Cardiac muscle cell (in vitro differentiated cells and primary cell): ENCODE data around the gene PIEZO1. TPM values are rescaled to one million over a fixed set of nuclear protein-coding genes. Genes with fewer than 3 reads are reported as not detected.

ENCODE experiments used
- DNase-seq, 2 donors: peaks; one replicate each; pipeline versions ENCODE4 v3.0.0 to v3.0.0-alpha.2; 2010 to 2017; ENCODE audit warnings: low read depth in 1 of 2, low spot score in 1 of 2
- H3K27ac ChIP-seq: fragments of 200-600 bp; sonication (generic); 2 replicates; pipeline ENCODE4 v1.5.1; 2016
- H3K27me3 ChIP-seq: fragments of 200-600 bp; sonication (generic); 2 replicates; pipeline ENCODE4 v1.6.0; 2016; ENCODE audit warnings: control low read depth
- H3K36me3 ChIP-seq: fragments of 200-600 bp; sonication (generic); 2 replicates; pipeline ENCODE4 v1.5.1; 2016; ENCODE audit warnings: control low read depth
- H3K4me1 ChIP-seq: fragments of 200-600 bp; sonication (generic); 2 replicates; pipeline ENCODE4 v1.8.1; 2017; ENCODE audit warnings: low read depth, mild to moderate bottlenecking, mixed run types
- H3K4me3 ChIP-seq: fragments of 200-600 bp; sonication (generic); 2 replicates; pipeline ENCODE4 v1.5.1; 2016; ENCODE audit warnings: mild to moderate bottlenecking
- H3K9me3 ChIP-seq: fragments of 200-600 bp; sonication (generic); 2 replicates; pipeline ENCODE4 v1.5.1; 2017; ENCODE audit warnings: low read depth, mild to moderate bottlenecking, control low read depth
- CTCF ChIP-seq: IDR thresholded peaks from 2 replicates; pipeline ENCODE4 v1.5.1; 2012; ENCODE audit warnings: low read depth, mild to moderate bottlenecking, low read length
- polyA plus RNA-seq: library from polyadenylated mRNA; unstranded; fragments of >200 nt; fragmentation: Nextera tagmentation; extraction: Ambion mirVana; gene quantifications from 2 replicates; pipeline ENCODE4 v1.2.1, GENCODE V29; 2016
- total RNA-seq: library from RNA; depleted of rRNA; stranded (reverse); fragments of >200 nt; gene quantifications from 2 replicates; pipeline ENCODE4 v1.2.3, GENCODE V29; 2016

Gene PIEZO1
- total and polyA plus RNA-seq, 2 experiments from 2014 or later: 32.7 to 121 TPM

GRCh38 chr16:88726408-88726749 lies 58.6 kb downstream of the PIEZO1 start:
- no peaks in the 10 kb centered on the region for H3K27me3 ChIP-seq
- no peaks in the 10 kb centered on the region for H3K9me3 ChIP-seq
- peaks cover 13% of the 10 kb centered on the region for H3K36me3 ChIP-seq
- no peak overlapping the region for H3K4me3 ChIP-seq
- no peak overlapping the region for H3K27ac ChIP-seq
- TF ChIP-seq CTCF: no peak
- no peaks in the 10 kb centered on the region for H3K4me1 ChIP-seq
- DNase-seq: no peak

GRCh38 chr16:88725609-88726407 lies 59.2 kb downstream of the PIEZO1 start:
- no peak for TF ChIP-seq CTCF
- Histone ChIP-seq H3K27me3 (no peaks in the 10 kb centered on the region), H3K36me3 (peaks cover 15% of the 10 kb centered on the region), H3K27ac (no peak overlapping the region), H3K9me3 (no peaks in the 10 kb centered on the region), H3K4me1 (no peaks in the 10 kb centered on the region), H3K4me3 (no peak overlapping the region)
- DNase-seq: no peak

GRCh38 chr16:88724855-88725555 lies 60.0 kb downstream of the PIEZO1 start:
- peaks cover 16% of the 10 kb centered on the region for H3K36me3 ChIP-seq
- TF ChIP-seq CTCF: no peak
- H3K27me3 ChIP-seq: no peaks in the 10 kb centered on the region
- no peak for DNase-seq
- H3K9me3 ChIP-seq: no peaks in the 10 kb centered on the region
- no peak overlapping the region for H3K27ac ChIP-seq
- no peaks in the 10 kb centered on the region for H3K4me1 ChIP-seq
- no peak overlapping the region for H3K4me3 ChIP-seq

- DNase-seq: no peak
- Histone ChIP-seq H3K27me3 (no peaks in the 10 kb centered on the region), H3K4me1 (no peaks in the 10 kb centered on the region), H3K4me3 (no peak overlapping the region), H3K36me3 (peaks cover 19% of the 10 kb centered on the region), H3K9me3 (no peaks in the 10 kb centered on the region), H3K27ac (no peak overlapping the region)
- no peak for TF ChIP-seq CTCF
These were observed 61.1 kb downstream of the PIEZO1 start for GRCh38 chr16:88723911-88724310.

GRCh38 chr16:88723507-88723887 lies 61.5 kb downstream of the PIEZO1 start:
- TF ChIP-seq CTCF: no peak

More at GRCh38 chr16:88723507-88723887, 61.5 kb downstream of the PIEZO1 start:
- no peaks in the 10 kb centered on the region for H3K9me3 ChIP-seq
- no peak for DNase-seq
- H3K36me3 ChIP-seq: peaks cover 19% of the 10 kb centered on the region
- no peaks in the 10 kb centered on the region for H3K27me3 ChIP-seq
- no peaks in the 10 kb centered on the region for H3K4me1 ChIP-seq
- H3K4me3 ChIP-seq: no peak overlapping the region
- H3K27ac ChIP-seq: no peak overlapping the region
